C4-2B (cell line): ENCODE data around the gene PRM1.

Source experiments
- H3K27ac ChIP-seq: fragments of 450-650 bp; 2 replicates; pipeline ENCODE4 v1.5.1; 2017
- CTCF ChIP-seq: fragments of 450-650 bp; conservative IDR thresholded peaks from 2 replicates; pipeline ENCODE4 v1.5.1; 2017; ENCODE audit warnings: mild to moderate bottlenecking
- ZFX ChIP-seq: fragments of 450-650 bp; IDR thresholded peaks from 2 replicates; pipeline ENCODE4 v1.6.1; 2017

PRM1 gene

GRCh38 chr16:11306997-11307638 lies 26.0 kb upstream of the PRM1 start:
- no peak overlapping the region for H3K27ac ChIP-seq
- TF ChIP-seq CTCF (no peak), ZFX (no peak)

DNA sequence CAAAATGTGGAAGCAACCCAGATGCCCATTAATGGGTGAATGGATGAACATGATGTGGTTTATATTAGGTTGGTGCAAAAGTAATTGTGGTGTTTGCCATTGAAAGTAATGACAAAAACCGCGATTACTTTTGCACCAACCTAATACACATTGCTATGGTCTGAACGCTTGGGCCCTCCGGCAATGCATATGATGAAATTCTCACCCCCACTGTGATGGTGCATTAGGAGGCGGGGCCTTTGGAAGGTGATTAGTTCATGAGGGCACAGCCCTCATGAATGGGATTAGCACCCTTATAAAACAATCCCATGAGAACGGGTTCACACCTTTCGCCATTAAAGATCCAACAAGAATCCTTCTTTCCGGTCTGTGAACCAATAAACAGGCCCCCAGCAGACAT lies 25.3 kb upstream of the PRM1 start:
- H3K27ac ChIP-seq: no peak overlapping the region
- no peak for TF ChIP-seq ZFX
- no peak for TF ChIP-seq CTCF

- H3K27ac ChIP-seq: peak overlapping the region; percentile 31
- TF ChIP-seq ZFX (no peak), CTCF (no peak)
These were observed 22.4 kb upstream of the PRM1 start for GRCh38 chr16:11303405-11304138.

DNA sequence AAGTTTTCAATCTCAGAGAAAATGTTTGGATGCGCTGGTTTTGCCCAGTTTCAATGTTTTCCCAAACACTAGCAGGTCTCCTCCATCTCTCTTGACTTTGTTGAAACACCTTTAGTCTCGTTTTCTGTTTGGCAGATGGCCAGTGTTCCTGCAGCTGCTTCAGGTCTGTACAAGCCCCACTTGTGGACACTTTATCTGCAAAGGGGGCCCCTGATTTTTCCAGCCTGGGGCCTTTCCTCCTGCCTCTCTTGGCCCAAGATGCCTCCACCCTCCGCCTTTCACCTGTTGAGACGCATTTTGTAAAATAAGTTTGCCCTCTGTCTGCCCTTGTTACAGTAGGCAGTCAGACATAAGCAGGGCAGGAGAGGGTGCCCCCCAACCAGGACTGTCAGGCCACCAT lies 21.8 kb upstream of the PRM1 start:
- H3K27ac ChIP-seq: peak overlapping the region; percentile 31
- no peak for TF ChIP-seq ZFX
- TF ChIP-seq CTCF: no peak

DNA sequence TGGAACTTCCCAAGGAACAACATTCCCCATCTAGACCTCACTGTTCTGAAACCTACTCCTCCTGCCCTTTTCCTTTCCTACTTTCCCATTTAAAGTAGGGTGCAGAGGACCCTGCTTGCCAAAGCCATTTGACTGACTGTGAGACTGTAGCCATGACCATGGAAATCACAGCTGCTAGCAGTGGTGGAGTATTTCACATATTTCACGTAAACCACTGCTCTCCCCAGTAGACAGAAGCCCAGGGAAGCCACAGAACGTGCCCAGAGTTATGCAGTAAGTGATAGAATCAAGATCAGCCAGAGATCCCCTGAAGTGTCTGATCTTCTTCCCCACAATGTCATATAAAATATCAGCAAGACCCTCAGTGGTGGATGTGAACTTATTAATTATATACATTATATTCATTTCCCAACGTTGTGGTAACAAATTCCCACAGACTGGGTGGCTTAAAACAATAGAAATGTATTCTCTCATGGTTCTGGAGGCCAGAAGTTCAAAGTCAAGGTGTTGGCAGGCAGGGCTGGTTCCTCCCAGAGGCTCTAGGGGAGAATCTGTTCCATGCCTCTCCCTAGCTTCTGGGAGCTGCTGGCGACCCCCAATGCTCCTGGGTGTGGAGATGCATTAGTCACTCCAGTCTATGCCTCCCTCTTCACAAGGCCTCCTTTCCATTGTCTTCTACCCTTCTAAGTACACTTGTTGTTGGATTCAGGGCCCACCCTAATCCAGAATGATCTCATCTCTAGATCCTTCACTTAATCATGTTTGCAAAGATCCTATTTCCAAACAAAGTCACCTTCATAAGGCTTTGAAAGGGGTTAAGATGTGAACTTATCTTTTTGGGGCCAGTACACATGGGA lies 20.7 kb upstream of the PRM1 start:
- no peak overlapping the region for H3K27ac ChIP-seq
- TF ChIP-seq ZFX: no peak
- no peak for TF ChIP-seq CTCF

DNA sequence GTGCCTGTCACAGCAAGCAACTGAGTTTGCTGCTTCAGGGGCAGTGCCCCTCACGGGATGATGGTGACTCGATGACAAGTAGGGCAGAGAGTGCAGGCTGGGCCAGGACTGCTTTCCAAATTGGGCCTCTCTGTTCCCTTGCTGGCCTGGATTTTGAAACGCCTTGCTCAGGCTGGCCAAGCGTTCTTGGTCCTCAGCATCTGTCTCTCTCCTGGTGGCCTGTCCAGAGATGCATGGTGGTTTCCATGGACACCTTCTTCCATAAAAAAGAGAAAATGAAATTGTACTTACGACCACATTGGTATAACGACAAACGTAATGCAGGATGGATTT lies 19.4 kb upstream of the PRM1 start:
- TF ChIP-seq ZFX: no peak
- no peak for TF ChIP-seq CTCF
- H3K27ac ChIP-seq: no peak overlapping the region
